GM12865 (cell line): ENCODE data around the gene SOX6.

Experiments used
- DNase-seq: peaks from one replicate; pipeline ENCODE4 v3.0.0; 2010; ENCODE audit warnings: low read depth
- H3K4me3 ChIP-seq: 2 replicates; pipeline ENCODE4 v1.5.1; 2011; ENCODE audit warnings: mild to moderate bottlenecking, low read depth, low read length, control low read depth
- CTCF ChIP-seq: IDR thresholded peaks from 2 replicates; pipeline ENCODE4 v1.5.1; 2011; ENCODE audit warnings: low read length, control low read depth, low read depth, inconsistent platforms; ENCODE audit not compliant: insufficient read depth; ENCODE audit errors: missing control alignments

SOX6 gene

GRCh38 chr11:16341853-16342252 is 14.5 kb downstream of the SOX6 start:
- DNase-seq, result no peak
- no peak overlapping the region for H3K4me3 ChIP-seq
- TF ChIP-seq CTCF, result no peak

- H3K4me3 ChIP-seq, result no peak overlapping the region
- DNase-seq, result no peak
- no peak for TF ChIP-seq CTCF
Observed at GRCh38 chr11:16338393-16338792, 18.0 kb downstream of the SOX6 start.

GRCh38 chr11:16337421-16338213 is 18.7 kb downstream of the SOX6 start:
- no peak for TF ChIP-seq CTCF
- DNase-seq, result no peak
- H3K4me3 ChIP-seq, result no peak overlapping the region

GRCh38 chr11:16336721-16337120 is 19.6 kb downstream of the SOX6 start:
- DNase-seq, result no peak
- TF ChIP-seq CTCF, result no peak

GRCh38 chr11:16336204-16336603 is 20.1 kb downstream of the SOX6 start:
- no peak for TF ChIP-seq CTCF
- H3K4me3 ChIP-seq, result no peak overlapping the region

More at GRCh38 chr11:16336721-16337120, 19.6 kb downstream of the SOX6 start:
- no peak overlapping the region for H3K4me3 ChIP-seq

GRCh38 chr11:16335236-16335962 is 20.9 kb downstream of the SOX6 start:
- TF ChIP-seq CTCF, result no peak
- DNase-seq, result no peak
- no peak overlapping the region for H3K4me3 ChIP-seq

More at GRCh38 chr11:16336204-16336603, 20.1 kb downstream of the SOX6 start:
- no peak for DNase-seq
